Measurements from ENCODE around the gene SOX6.
"Not testable (repeated sequence)": the region's sequence is repeated elsewhere in the genome, so short reads cannot be mapped to it uniquely, and the experiment has no call there.

Gene SOX6

DNA sequence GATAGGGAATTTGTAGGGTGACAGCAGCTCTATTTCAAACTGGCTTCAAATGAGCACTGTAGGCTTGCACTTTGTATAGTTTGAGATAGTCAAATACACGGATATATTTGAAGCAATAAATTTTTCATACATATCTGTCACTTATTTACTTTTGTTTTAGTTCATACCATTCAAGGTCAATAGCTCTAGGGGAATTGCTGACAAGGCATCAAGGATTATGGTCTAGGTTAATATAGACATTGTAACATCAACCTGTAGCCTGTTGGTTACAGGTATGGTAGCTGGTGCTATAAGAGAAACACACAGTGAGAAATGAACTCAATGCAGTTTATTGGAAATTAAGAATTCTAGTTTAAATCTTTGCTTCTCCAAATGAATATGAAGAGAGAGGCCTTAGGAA, 267.6 kb downstream of the SOX6 start:
- DNase-seq: no peak

DNA sequence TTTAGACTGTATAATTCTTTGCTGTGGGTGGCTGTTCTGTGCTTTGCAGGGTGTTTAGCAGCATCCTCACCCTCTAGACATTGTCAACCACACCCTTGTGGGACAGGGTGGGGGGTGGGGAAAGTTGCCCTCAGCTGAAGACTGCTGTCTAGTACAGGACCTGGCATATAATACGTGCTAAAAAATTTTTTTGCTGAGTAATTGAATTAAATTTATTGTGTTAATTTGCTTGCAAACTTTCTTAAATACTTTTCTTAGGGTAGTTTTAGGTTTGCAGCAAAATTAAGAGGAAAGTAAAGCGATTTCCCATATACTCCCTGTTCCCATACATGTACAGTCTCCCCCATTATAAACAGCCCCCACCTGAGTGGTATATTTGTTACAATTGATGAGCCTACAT, 268.5 kb downstream of the SOX6 start:
- DNase-seq: no peak

DNA sequence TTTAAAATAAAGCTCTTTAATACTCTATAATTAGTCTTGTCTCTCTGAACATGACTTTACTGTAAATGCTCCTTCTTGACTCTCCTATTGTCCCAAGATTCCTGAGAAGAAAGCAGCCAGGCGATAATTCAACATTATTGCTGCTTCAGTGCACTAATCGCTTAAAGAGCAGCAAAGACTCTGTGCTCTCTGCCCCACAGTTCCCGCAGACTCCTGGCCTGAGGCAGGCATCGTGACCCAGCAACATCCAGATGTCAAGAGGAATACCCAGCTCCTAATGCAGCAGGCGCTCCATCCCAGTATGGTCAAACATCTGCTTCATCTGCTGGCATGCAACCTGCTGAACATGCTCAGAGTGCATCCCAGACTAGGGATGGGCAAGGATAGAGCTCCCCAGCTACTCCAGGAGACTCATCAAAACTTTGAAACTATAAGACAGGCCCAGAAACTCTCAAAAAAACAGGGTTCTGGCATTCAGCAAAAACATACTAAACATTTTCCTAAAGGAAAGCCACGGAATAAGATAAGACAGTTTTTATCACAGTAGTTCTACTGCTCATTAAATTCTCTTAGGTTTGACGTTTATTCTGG, 270.0 kb downstream of the SOX6 start:
- no peak for DNase-seq

DNA sequence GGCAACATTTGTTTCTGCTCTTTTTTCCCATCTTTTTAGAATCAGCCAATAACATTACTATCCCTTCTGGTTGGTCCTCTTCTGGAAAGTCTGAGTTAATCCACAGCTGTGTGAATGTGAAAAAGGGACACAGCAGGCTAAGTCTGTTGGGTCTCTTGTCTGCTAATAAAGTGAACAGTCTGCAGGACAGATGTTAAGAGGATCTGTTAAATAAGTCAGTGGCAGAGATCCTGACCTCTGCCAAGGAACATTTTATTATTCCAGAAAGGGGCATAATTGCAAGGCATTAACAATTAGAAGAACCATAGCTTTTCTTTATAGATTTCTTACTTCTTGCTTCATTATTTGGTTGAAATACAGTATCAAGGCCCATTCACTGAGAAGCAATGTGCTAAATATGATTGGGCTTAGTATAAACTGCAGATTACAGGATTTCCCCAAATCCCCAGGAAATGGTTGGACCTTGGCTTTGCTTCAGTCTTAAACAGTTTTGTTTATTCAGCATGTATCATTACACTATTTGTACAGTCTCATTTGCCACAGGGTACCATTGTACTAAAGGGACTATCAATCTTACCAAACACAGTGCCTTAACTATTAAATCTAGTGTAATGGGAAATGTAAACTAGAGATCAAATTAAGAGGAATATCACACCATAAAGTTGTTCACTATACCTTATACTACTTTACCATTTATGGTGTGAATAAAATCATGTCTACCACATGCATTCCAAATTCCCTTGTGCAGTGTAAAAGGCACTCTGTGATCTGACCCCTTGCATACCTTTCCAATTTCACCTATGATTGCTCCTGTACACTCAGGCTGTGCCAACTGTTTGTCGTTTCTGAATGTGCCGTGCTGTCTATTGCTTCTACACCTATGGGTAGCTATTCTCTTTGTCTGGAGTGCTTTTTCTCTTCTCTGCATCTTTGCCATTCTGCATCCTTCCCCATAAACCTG, 274.0 kb downstream of the SOX6 start:
- DNase-seq: no peak

DNA sequence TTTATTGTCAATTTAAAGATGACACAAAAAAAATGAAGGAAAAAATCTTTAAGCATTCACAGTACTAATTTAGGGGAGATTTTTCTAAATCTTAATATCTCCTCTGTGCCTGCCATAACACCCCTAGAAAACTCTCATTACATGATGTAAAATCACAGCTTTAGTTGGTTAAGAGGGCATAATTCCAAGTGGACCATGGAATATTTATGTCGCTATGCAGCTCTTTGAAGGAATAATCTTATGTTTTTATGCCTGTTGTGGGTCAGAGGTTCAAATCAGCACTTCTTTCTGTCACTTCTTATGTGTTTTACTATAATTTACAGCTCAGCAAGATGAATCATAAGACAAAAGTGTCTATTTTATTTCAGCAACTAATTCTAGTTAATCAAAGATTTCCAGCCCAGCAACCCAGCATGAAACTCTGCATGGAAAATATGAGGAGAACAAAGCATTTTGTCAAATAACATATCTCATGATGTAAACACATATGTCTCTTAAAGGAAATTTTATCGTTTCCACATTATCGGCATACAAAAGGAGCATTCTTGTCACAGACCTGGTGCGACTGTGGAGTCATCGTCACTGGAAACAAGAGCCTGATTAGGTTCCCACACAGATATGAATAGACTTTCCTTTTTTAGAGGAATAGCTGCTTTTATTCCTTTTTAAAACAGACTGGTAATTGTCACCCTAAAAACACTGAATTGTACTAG, 274.8 kb downstream of the SOX6 start:
- no peak for DNase-seq

DNA sequence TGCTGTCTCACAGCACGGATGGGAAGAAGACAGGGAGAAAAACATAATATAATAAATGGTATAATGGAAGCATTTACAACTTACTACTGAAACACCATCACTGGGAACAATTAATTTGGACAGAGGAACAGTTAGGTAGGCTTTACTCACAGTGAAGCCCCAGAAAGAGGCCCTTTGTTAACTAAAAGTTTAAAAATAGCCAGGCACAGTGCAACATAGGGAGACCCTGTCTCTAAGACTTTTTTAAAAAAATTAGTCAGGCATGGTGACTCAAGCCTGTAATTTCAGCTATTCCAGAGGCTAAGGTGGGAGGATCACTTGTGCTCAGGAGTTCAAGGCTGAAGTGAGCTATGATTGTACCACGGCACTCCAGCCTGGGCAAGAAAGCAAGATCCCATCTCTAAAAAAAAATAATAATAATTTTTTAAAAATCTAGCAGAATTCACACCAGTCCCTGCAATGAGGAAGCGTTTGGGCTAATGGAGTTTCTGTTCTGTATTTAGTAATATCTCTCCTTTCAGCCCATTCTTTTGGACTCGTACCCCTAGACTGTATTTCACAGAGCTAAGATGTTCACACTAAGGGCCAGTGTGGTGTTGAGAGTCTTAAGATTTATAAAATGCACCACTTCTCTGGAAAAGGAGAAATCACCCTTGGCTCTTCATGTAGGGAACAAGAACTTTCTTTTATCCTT, 275.5 kb downstream of the SOX6 start:
- no peak for DNase-seq

- DNase-seq: no peak
These were observed 277.4 kb downstream of the SOX6 start for GRCh38 chr11:16078936-16079335.

DNA sequence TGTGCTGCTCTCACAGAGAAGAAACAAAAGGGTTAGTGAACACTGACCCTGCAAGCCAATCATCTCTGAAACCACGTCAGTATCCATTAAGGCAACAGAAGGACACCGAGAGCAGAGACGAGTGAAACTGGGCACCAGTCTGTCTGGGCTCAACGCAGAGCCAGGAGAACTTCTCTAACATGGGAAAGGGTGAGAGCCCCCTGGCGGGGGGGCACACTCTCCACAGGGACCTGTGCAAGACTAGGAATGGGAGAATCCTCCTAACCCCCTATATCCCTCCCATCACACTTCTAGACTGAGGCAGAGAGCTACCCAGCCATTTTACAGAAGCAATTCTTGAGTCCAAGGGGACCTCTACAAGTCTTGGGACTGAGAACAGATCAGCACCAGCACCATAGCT, 285.8 kb downstream of the SOX6 start:
- no peak for DNase-seq

GRCh38 chr11:16067268-16067667, 289.1 kb downstream of the SOX6 start:
- DNase-seq: not testable (repeated sequence)

DNA sequence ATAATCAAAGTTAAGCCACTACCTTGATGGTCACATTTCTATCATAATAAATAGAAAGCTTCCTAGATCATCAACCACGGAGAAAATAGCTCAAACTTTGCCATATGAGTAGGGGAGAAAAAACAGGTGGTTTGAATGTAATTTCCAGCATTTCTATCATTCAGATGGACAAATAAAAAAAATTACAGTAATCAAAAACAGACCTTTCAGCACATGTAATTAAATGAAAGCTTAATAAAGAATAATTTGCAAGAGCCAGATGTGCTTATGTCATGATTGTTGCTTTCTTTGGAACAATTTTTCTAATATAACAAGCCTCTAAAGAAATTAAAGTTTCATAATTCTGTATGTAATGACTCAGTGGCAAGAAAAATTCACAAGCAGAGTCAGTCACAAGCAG, 297.0 kb downstream of the SOX6 start:
- DNase-seq: no peak

GRCh38 chr11:16058671-16059070, 297.7 kb downstream of the SOX6 start:
- no peak for DNase-seq

DNA sequence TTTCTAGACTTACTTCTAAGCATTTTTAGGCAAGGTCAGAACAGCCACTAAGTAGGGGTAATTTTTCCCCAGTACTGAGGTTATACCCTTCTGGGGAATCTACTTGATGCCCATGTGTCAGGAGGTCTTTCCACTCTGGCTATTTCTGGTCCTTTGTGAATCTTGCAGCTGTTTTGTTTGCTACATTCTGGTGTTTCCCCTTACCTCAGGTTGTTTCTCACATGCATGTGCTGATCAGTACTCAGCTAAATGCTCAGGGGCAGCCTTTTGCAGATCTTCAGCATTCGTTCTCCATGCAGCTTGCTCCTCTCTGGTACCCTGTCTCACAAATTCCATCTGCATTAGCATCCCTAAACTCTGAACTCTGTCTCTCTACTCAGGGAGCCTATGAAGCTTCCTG, 303.6 kb downstream of the SOX6 start:
- DNase-seq: no peak

DNA sequence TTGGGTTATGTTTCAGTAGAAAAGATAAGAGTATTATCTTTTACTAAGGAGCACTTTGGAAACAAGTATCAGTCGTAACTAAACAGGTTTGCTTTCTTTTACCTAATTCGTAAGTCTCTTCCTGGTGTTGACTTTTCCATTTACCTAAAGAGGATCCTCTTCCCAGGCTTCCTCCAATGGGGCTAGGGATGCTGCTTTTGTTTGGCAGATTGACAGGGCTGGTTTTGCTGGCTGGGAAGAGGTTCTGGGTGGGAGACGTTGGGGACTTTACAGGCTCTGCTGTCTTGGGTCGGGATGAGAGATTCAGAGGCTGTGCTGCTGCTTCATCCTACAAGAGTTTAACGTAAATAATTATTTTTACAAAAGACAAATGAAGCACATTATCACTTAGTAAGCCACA, 306.7 kb downstream of the SOX6 start:
- DNase-seq: no peak

DNA sequence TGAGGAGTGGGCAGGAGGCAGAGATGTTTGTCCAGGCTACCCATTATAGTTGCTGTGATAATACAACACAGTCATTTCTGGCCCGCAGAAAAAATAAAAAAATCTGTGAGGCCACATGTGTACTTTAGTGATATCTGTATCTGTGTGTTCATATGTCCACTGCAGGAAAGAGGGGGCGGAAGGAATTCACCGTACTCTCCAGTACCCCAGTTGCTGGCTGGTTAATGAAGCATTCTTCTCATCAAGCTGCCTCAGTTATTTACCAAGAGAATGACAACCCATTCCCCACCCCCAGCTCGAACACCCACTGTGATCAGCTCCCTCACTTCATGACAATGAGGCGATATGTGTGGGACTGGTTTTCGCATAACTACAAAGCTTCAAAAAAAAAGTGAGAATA, 309.3 kb downstream of the SOX6 start:
- DNase-seq: no peak

DNA sequence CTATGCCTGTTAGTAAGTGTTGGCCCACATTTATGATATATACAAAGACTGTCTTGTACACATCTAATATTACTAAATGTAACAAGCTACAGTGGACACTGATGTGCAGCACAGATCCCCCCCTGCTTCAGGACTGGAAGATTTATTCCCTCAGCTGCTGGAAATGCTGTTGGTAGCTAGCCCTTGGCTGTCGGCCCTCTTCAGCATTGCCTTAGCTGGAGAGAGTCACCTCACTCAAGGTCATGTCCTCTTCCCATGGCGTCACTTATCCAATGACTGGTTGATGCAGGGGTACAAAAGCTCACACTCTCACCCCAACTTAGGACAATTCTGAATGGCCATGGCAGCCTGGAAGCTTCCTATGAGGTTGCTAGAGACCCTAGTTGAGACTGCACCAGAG, 312.7 kb downstream of the SOX6 start:
- DNase-seq: no peak

- DNase-seq: no peak
These were observed 315.1 kb downstream of the SOX6 start for GRCh38 chr11:16041207-16041606.

GRCh38 chr11:16040151-16040550, 316.2 kb downstream of the SOX6 start:
- DNase-seq: no peak

DNA sequence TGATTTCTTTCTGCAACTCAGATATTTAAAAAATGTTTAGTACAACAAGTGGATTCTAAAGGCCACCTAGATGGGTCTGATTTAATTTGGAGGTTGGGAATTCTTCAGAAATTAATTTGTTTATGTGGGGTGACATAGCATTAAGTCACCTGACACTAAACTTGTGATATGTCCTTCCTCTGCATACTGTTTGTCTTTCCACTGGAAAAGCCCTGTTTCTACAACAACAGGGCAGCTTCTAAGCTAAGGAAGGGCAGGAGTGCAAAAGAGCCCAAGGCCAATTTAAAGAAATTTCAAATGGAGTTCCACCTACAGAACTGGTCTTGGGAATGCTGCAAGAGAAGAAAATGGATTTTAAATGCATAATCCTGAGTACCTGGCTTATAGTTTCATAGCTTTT, 319.2 kb downstream of the SOX6 start:
- DNase-seq: no peak

GRCh38 chr11:16036218-16036617, 320.1 kb downstream of the SOX6 start:
- no peak for DNase-seq

GRCh38 chr11:16034074-16034473, 322.3 kb downstream of the SOX6 start:
- DNase-seq: no peak

- no peak for DNase-seq
These were observed 323.4 kb downstream of the SOX6 start for GRCh38 chr11:16032974-16033373.

- DNase-seq: no peak
These were observed 325.1 kb downstream of the SOX6 start for GRCh38 chr11:16031210-16031609.

- no peak for DNase-seq
These were observed 325.7 kb downstream of the SOX6 start for GRCh38 chr11:16030664-16031063.
